Mucosa of stomach (tissue), 1 donor: Measurements from ENCODE around the gene TRABD2B.

ENCODE experiments used
- H3K27me3 ChIP-seq: one replicate; pipeline ENCODE4 v1.7.0; 2013; ENCODE audit warnings: mild to moderate bottlenecking, low read length; ENCODE audit not compliant: control insufficient read depth, insufficient read depth
- H3K36me3 ChIP-seq: one replicate; pipeline ENCODE4 v1.7.0; 2013; ENCODE audit warnings: low read length; ENCODE audit not compliant: control insufficient read depth, insufficient read depth
- H3K4me1 ChIP-seq: one replicate; pipeline ENCODE4 v1.7.0; 2013; ENCODE audit warnings: mild to moderate bottlenecking, low read length; ENCODE audit not compliant: control insufficient read depth, insufficient read depth
- H3K4me3 ChIP-seq: one replicate; pipeline ENCODE4 v1.7.0; 2013; ENCODE audit warnings: low read length
- H3K9ac ChIP-seq: one replicate; pipeline ENCODE4 v1.7.0; 2013; ENCODE audit warnings: mild to moderate bottlenecking, low read length, moderate library complexity
- H3K9me3 ChIP-seq: one replicate; pipeline ENCODE4 v1.7.0; 2013; ENCODE audit warnings: mild to moderate bottlenecking, low read length, moderate library complexity; ENCODE audit not compliant: control insufficient read depth
- donor health status: Pancreatic carcinoma.

TRABD2B gene

DNA sequence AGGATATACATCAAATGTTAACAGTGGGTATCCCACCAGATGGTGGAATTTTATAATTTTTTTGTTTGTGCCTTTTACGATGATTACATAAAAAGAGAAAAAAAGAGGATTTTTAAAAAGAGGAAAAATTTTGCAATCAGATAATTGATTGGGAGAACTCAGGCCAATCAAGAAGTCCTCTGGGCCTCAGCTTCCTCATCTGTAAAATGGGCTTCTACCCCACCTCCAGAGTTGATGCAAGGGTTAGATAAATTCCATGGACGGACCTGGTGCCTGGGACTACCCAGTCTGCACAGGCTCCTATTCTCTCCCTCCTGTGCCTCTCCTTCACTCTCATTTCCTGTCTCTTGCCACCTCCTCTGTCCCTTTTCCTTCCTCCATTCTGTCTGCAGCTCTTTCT, 88.9 kb downstream of the TRABD2B start:
- Histone ChIP-seq H3K4me3 (no peak overlapping the region), H3K4me1 (peaks cover 20% of the 10 kb centered on the region), H3K9me3 (no peaks in the 10 kb centered on the region), H3K9ac (no peak overlapping the region), H3K27me3 (no peaks in the 10 kb centered on the region), H3K36me3 (no peaks in the 10 kb centered on the region)

DNA sequence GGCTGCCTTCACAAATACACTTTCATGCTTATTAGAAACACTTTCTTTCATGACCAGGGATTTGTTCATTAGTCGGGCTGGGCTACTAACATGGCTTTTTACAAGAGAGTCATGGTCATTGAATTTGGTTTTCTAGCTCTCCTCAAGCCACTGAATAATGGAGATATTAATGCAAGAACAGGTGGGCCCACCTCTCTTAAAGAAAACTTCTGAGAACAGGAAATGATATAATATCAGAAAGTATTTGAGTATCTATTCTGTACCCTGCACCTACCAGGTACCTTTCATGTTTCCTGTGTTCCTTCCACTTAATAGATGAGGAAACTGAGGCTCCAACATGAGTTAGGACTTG, 90.0 kb downstream of the TRABD2B start:
- H3K27me3 ChIP-seq: no peaks in the 10 kb centered on the region
- H3K9ac ChIP-seq: no peak overlapping the region
- H3K4me1 ChIP-seq: peaks cover 14% of the 10 kb centered on the region
- no peaks in the 10 kb centered on the region for H3K36me3 ChIP-seq
- no peak overlapping the region for H3K4me3 ChIP-seq
- H3K9me3 ChIP-seq: no peaks in the 10 kb centered on the region

DNA sequence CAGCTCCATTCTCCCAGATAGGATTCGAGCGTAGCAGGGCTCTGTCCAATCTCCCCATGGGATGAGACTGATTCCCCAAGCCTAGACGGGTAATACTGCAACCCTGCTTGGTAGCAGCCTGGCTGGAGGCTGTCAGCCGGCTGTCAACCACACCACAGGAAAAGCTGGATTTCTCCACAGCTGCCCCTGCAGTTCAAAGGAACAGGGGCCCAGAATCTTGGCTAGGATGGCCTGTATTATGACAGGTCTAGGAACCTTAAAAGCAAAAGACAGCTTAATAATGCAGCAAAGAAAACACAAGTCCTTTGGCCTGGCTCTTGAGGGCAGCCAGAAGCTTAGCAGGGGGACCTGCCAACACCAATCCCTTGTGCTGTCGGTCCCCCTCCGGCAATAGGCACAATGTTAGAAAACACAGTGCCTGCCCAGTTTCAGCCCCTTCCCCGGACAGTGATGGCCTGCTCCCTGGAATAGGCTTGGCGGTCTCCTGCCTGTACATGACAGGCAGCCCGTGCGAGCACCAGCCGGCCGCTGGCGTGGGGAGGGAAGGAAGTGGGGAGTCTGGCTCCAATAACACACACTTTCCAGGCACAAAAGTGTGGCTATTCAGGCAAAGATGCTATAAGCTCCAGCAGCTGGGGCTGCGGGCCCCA, 90.5 kb downstream of the TRABD2B start:
- no peaks in the 10 kb centered on the region for H3K36me3 ChIP-seq
- no peaks in the 10 kb centered on the region for H3K27me3 ChIP-seq
- H3K4me1 ChIP-seq: peaks cover 14% of the 10 kb centered on the region
- H3K9me3 ChIP-seq: no peaks in the 10 kb centered on the region
- H3K9ac ChIP-seq: no peak overlapping the region
- no peak overlapping the region for H3K4me3 ChIP-seq

DNA sequence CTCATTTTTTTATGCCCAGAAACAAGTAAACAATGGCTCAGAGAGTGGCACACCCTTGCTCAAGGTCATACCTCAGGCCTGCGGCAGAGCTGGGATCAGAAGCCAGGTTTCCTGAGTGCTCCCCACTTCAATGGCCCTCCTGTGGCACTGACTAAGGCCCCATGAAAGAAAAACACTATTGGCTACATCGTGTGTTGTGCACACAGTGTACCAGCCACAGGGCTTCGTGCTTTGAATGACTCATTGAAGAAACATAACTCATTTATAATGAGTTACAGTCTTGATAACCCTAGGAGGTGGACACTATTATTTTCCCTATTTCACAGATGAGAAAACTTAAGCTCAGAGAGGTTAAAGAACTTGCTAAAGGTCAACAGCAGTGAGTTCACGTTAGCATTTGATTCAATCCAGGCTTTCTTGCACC, 91.2 kb downstream of the TRABD2B start:
- Histone ChIP-seq H3K36me3 (no peaks in the 10 kb centered on the region), H3K4me3 (no peak overlapping the region), H3K27me3 (no peaks in the 10 kb centered on the region), H3K4me1 (peaks cover 14% of the 10 kb centered on the region), H3K9me3 (no peaks in the 10 kb centered on the region), H3K9ac (no peak overlapping the region)

DNA sequence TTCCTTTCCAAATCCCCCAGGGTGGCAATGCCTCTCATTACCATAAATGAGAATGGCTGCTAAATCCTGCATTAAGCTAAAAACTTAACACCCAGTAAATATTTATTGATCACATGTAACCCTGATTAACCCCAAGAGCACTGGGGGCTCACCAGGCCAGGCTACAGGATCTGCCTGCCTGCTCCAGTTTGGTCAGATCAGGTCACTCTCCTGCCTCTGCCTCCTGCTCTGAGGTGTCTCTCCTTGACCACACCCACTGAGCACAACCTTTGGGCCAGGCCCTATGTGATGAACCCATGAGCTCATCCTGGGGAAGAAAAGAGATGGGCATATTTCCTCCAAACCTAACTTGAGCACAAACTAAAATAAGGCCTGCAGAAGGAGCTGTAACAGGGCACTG, 93.5 kb downstream of the TRABD2B start:
- Histone ChIP-seq H3K36me3 (no peaks in the 10 kb centered on the region), H3K4me1 (peaks cover 14% of the 10 kb centered on the region), H3K9ac (no peak overlapping the region), H3K9me3 (no peaks in the 10 kb centered on the region), H3K27me3 (no peaks in the 10 kb centered on the region), H3K4me3 (no peak overlapping the region)

DNA sequence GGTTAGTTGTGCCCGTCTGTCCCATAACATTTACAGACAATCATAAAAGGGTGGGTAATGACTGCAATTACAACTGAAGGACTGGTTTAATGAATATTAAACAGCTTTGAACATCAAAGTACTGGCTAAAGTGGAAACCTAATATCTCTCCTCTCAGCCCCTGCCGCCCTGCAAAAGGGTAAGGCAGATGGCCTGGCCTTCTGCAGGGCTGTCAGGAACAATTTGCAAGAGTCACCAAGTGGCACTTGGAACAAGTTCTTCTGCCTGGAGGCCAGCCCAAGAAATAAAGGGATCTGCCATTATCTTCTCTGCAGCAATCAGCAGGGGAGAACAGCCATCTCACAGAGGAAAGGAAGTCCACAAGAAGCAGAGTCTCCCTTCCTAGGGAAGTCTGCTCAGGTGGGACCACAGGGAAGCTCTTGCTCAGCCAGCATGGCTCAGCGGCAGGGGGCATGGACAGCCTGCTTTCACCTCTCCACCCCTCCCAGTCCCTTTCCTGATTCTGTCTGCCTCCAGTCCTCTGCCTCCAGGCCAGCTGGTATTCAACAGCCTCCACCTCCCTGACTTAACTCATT, 96.1 kb downstream of the TRABD2B start:
- Histone ChIP-seq H3K4me1 (peaks cover 8% of the 10 kb centered on the region), H3K36me3 (no peaks in the 10 kb centered on the region), H3K4me3 (no peak overlapping the region), H3K27me3 (no peaks in the 10 kb centered on the region), H3K9ac (no peak overlapping the region), H3K9me3 (no peaks in the 10 kb centered on the region)

DNA sequence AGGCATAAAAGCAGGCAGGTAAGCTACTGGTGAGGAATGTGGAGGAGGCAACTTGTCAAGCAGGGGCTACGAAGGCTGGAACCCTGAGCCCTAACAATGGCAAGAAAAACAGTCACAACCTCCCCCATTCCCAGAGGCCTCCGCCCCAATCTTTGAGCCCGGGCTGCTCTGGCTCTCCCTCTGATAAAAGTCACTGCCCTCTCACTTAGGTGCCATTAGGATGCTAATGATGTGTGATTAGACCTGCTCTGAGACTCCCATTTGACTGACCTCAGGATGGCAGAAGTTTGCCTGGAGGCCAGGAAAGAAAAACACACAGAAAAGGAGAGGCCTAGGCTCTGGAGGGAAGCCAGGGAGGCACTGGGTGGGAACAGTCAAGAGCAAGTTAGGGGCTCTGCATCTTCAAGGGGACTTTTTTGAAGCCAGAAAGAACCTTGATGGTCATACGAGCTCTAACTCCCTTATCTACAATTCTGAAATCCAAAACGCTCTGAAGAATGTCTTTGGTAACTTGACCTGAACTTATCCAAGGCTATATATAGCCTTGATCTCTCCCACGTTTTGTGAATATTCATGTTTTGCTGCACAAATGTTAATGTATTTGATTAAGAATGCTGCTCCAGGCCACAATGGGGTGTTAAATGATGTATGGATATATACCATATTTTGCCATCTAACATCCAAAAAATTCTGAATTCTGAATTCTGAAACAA, 98.9 kb downstream of the TRABD2B start:
- Histone ChIP-seq H3K36me3 (no peaks in the 10 kb centered on the region), H3K4me1 (peaks cover 11% of the 10 kb centered on the region), H3K27me3 (no peaks in the 10 kb centered on the region), H3K9ac (no peak overlapping the region), H3K9me3 (no peaks in the 10 kb centered on the region), H3K4me3 (no peak overlapping the region)

DNA sequence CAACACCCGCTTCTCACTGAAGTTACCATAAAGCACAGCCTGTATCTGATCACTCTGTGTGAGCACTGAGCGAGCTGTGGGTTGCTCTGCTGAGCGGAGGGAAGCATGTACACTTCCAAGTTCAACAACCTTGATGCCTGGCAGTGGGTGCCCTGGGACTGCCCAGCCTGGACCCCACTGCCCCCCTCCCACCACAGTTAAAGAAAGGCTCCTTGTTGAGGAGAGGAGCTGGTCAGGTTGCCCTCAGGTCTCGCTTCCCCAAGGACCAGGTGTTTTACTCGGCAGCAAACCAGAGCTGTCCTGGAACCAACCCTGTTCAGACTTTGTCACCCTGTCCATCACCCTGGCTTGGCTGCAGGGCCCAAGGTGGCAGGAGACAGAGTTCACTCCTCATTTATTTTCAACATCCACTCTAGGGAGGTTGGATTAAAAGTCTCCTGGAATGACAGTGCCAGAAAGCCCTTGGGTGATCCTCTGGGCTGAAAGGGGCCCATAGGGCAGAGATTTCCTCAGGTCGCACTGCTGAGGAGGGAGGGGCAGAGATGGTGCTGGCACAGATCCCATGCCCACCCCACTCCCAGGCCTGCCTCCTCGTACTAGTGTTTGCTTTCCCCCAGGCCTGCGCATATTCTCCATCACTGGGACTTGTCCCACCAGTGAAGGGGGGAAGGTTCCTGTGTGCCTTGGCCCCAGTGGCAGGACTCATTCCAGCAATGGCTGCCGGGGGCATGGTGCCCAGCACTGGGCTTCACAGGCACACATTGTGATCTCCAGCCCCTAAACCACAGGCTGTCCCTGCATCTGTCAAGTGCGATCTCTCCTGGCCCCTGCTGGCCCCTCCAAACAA, 101.7 kb downstream of the TRABD2B start:
- no peaks in the 10 kb centered on the region for H3K36me3 ChIP-seq

DNA sequence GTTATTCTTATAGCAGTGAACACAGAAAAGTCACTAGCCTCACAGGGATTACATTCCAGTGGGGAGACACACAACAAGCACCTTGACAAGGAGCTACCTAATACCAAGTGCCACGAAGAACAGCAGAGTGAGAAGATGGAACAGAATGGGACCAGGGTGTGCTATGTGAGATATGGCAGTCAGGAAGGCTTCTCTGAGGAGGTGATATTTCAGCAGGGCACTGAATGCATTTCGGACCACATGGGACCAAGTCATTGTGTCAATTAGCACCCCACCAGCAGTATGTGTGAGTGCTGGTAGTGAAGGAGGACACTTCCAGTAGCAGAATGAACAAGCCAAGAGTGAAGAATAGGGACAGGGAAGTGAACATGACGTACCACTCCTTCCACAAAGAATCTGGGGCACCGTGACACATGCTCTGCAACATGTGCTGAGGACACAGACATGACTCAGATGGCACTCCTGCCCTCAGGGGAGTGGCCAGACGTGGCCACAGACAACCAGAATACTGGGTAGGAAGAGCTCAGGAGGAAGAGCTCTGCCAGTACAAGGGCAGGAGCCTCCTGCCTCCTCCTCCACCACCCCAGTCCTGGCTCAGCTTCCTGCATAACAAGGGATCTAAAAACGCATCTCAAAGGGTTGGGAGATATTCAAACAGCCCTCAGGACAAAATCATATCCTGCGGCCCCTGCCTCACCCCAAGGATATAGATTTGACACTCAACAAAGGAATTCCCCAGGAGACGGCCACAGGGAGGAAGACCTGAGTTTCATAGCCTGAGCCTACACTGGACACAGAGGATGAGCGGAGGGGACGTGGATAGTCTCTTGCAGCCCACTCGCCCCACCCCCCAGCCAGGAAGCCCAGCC, 102.5 kb downstream of the TRABD2B start:
- H3K4me1 ChIP-seq: peaks cover 11% of the 10 kb centered on the region
- H3K4me3 ChIP-seq: no peak overlapping the region
- no peak overlapping the region for H3K9ac ChIP-seq
- H3K36me3 ChIP-seq: no peaks in the 10 kb centered on the region
- no peaks in the 10 kb centered on the region for H3K27me3 ChIP-seq
- no peaks in the 10 kb centered on the region for H3K9me3 ChIP-seq

More for the DNA sequence above, 101.7 kb downstream of the TRABD2B start:
- Histone ChIP-seq H3K9me3 (no peaks in the 10 kb centered on the region), H3K27me3 (no peaks in the 10 kb centered on the region), H3K9ac (no peak overlapping the region), H3K4me3 (no peak overlapping the region), H3K4me1 (peaks cover 11% of the 10 kb centered on the region)

DNA sequence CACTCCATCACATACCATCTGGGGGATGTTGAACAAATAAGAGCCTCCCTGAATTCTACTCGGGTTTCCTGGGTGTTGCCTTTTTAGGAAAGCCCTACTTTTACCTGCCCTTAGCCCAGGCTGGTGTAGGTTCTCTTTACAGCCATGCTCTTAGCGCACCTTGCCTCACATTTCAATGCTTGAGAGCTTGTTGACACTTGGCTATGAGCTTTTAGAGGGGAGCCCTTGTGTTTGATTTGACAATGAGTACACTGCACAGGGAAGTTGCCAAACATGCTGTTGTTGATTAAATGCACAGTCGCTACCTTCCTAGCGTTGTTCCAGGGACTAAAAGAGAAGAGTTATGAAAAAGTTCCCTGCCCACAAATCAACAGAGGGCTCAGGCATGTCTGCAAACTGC, 103.8 kb downstream of the TRABD2B start:
- Histone ChIP-seq H3K9ac (no peak overlapping the region), H3K27me3 (no peaks in the 10 kb centered on the region), H3K4me3 (no peak overlapping the region), H3K4me1 (peaks cover 11% of the 10 kb centered on the region), H3K36me3 (no peaks in the 10 kb centered on the region), H3K9me3 (no peaks in the 10 kb centered on the region)

DNA sequence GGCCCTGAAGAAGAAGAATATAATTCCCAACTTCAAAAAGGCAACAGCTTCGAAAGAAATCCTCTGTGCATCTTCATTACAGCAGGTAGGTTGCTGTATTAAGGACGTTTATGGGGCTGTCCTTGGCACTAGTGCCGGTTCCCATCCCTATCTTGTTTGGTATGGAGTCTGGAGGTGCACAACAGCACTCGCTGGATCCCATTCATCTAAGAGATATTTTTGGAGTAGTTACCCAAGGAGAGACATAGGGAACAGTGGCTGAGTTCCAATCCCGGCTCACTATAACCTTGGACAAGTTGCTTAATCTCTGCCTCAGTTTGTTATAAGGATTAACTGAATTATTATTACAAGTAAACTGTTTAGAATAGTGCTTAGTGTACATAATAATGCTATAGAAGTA, 106.4 kb downstream of the TRABD2B start:
- peaks cover 11% of the 10 kb centered on the region for H3K4me1 ChIP-seq
- no peaks in the 10 kb centered on the region for H3K27me3 ChIP-seq
- H3K4me3 ChIP-seq: no peak overlapping the region
- H3K36me3 ChIP-seq: no peaks in the 10 kb centered on the region
- H3K9me3 ChIP-seq: no peaks in the 10 kb centered on the region
- H3K9ac ChIP-seq: no peak overlapping the region
